ENCODE measurements around the gene GRP.

DNA sequence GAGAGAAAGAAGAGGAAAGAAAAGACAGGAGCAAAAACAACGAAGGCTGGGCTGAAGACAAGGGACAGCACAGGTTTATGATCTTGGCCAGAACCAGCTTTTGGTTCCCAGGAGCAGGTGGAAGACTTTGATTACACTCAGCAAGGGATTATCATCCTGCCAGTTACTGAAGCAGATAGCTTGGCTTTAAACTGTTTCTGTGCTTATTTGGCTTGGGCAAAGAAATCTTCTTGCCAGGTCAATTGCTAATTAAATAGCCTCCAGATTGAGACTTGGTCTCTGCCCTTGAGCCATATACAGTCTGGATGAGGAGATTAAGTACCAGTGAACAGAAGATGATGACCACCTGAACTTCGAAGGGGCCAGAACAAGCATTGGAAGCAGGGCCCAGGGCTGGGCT, 22.3 kb upstream of the GRP start:
- no peak for TF ChIP-seq EZH2 (IDR thresholded peaks at IDR 0.05; ENCODE audit: borderline replicate concordance, low read depth, low read length, severe bottlenecking)
- TF ChIP-seq MYC (IDR thresholded peaks at IDR 0.05; ENCODE audit: low read depth, low read length), result no peak
- no peak for TF ChIP-seq POLR2A (IDR thresholded peaks at IDR 0.05; ENCODE audit: low read depth, low read length)
- TF ChIP-seq, protein P1, sequence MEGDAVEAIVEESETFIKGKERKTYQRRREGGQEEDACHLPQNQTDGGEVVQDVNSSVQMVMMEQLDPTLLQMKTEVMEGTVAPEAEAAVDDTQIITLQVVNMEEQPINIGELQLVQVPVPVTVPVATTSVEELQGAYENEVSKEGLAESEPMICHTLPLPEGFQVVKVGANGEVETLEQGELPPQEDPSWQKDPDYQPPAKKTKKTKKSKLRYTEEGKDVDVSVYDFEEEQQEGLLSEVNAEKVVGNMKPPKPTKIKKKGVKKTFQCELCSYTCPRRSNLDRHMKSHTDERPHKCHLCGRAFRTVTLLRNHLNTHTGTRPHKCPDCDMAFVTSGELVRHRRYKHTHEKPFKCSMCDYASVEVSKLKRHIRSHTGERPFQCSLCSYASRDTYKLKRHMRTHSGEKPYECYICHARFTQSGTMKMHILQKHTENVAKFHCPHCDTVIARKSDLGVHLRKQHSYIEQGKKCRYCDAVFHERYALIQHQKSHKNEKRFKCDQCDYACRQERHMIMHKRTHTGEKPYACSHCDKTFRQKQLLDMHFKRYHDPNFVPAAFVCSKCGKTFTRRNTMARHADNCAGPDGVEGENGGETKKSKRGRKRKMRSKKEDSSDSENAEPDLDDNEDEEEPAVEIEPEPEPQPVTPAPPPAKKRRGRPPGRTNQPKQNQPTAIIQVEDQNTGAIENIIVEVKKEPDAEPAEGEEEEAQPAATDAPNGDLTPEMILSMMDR (IDR thresholded peaks at IDR 0.05; ENCODE audit: extremely low read depth in 1 of 2, insufficient read depth in 1 of 2, low read depth in 1 of 2, low read length in 2 of 2), result no peak
- TF ChIP-seq, protein P2, sequence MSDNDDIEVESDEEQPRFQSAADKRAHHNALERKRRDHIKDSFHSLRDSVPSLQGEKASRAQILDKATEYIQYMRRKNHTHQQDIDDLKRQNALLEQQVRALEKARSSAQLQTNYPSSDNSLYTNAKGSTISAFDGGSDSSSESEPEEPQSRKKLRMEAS (IDR thresholded peaks at IDR 0.05; ENCODE audit: insufficient read depth, insufficient read length), result no peak
